OCI-LY7 (cell line): ENCODE data around the gene CDH3. TPM values are rescaled to one million over a fixed set of nuclear protein-coding genes. Genes with fewer than 3 reads are reported as not detected.

Source experiments
- Bru-seq: library from RNA; stranded (reverse); fragments of 400-500 nt; gene quantifications from one replicate; lab custom pipeline; 2021; lab: Mats Ljungman, UMichigan
- BruChase-seq, 2 experiments: library from RNA; stranded (reverse); fragments of 400-500 nt; gene quantifications; one replicate each; lab custom pipeline; 2021; lab: Mats Ljungman, UMichigan
- BruUV-seq: library from RNA; stranded (reverse); fragments of 400-500 nt; replicated peaks from 2 replicates; lab custom pipeline; 2021; lab: Mats Ljungman, UMichigan
- CTCF ChIA-PET: fragments of 300-600 bp; sonication (Branson Sonifier 250); formaldehyde crosslinking; loops from one replicate; lab custom pipeline; 2022; ENCODE audit warnings: antibody characterized with exemption; ENCODE audit not compliant: unreplicated experiment; lab: Charles Lee
- POLR2A ChIA-PET: fragments of 300-600 bp; sonication (Branson Sonifier 250); formaldehyde crosslinking; loops from one replicate; lab custom pipeline; 2022; ENCODE audit warnings: antibody characterized with exemption; lab: Charles Lee
- DNase-seq: peaks from one replicate; pipeline ENCODE4 v3.0.0-alpha.2; 2015; ENCODE audit warnings: low spot score
- H2AFZ ChIP-seq: fragments of 200-600 bp; sonication (generic), shearing (Covaris generic); 2 replicates; pipeline ENCODE4 v1.6.1; 2014; ENCODE audit warnings: mild to moderate bottlenecking, antibody characterized with exemption, low read length, moderate library complexity
- H3K27ac ChIP-seq: fragments of 200-600 bp; sonication (generic); 2 replicates; pipeline ENCODE4 v1.5.1; 2014; ENCODE audit warnings: mixed run types, low read depth, mild to moderate bottlenecking, moderate library complexity, low read length, inconsistent platforms; ENCODE audit not compliant: poor library complexity, severe bottlenecking
- H3K36me3 ChIP-seq: fragments of 200-600 bp; sonication (generic); 2 replicates; pipeline ENCODE4 v1.6.1; 2014; ENCODE audit warnings: mild to moderate bottlenecking, antibody characterized with exemption, low read length, moderate library complexity, mixed read lengths; ENCODE audit not compliant: insufficient read depth
- H3K4me1 ChIP-seq: fragments of 200-600 bp; sonication (generic); 2 replicates; pipeline ENCODE4 v1.5.1; 2014; ENCODE audit warnings: mild to moderate bottlenecking, low read length; ENCODE audit not compliant: insufficient read depth, poor library complexity, severe bottlenecking
- H3K4me2 ChIP-seq: fragments of 200-600 bp; sonication (generic); 2 replicates; pipeline ENCODE4 v1.6.1; 2014; ENCODE audit warnings: mild to moderate bottlenecking, low read length
- H3K4me3 ChIP-seq: fragments of 200-600 bp; sonication (generic); 2 replicates; pipeline ENCODE4 v1.5.1; 2014; ENCODE audit warnings: mild to moderate bottlenecking, low read depth, low read length; ENCODE audit not compliant: poor library complexity, severe bottlenecking
- H3K79me2 ChIP-seq: fragments of 200-600 bp; sonication (generic); 2 replicates; pipeline ENCODE4 v1.6.1; 2016; ENCODE audit warnings: low read depth, mild to moderate bottlenecking, low read length, moderate library complexity, mixed read lengths; ENCODE audit not compliant: insufficient read depth
- H3K9me2 ChIP-seq: fragments of 200-600 bp; sonication (generic); 2 replicates; pipeline ENCODE4 v1.6.1; 2016; ENCODE audit warnings: mild to moderate bottlenecking, low read length, mixed read lengths; ENCODE audit not compliant: insufficient read depth
- H3K9me3 ChIP-seq: fragments of 200-600 bp; sonication (generic); 2 replicates; pipeline ENCODE4 v1.6.1; 2014; ENCODE audit warnings: mild to moderate bottlenecking, mixed run types, low read length, mixed read lengths
- H4K20me1 ChIP-seq: fragments of 200-600 bp; sonication (generic); 2 replicates; pipeline ENCODE4 v1.6.1; 2014; ENCODE audit warnings: mild to moderate bottlenecking, antibody characterized with exemption, low read length, moderate library complexity, mixed read lengths; ENCODE audit not compliant: insufficient read depth
- CTCF ChIP-seq: fragments of 200-600 bp; sonication (generic); conservative IDR thresholded peaks from 2 replicates; pipeline ENCODE4 v1.5.1; 2014; ENCODE audit warnings: mild to moderate bottlenecking, antibody characterized with exemption, low read length, moderate library complexity, mixed read lengths
- EZH2phosphoT487 ChIP-seq: fragments of 200-600 bp; sonication (generic); IDR thresholded peaks from 2 replicates; pipeline ENCODE4 v1.6.1; 2018; ENCODE audit warnings: low read depth, borderline replicate concordance, mild to moderate bottlenecking, mixed run types, antibody characterized with exemption, low read length, moderate library complexity, mixed read lengths
- intact Hi-C: fragments of 100-400 bp; cut with micrococcal nuclease; formaldehyde crosslinking; loops from one replicate; pipeline ENCODE4 v1.10.0; 2022; ENCODE audit not compliant: unreplicated experiment
- long read RNA-seq: library from polyadenylated mRNA; stranded (forward); transcript quantifications from one replicate; pipeline ENCODE4 v2.0.0, GENCODE V29; 2022
- total RNA-seq, 2 experiments: library from RNA; depleted of rRNA in 1 of 2; stranded (reverse); fragments of >200 nt in 1 of 2; shearing (Covaris generic) in 1 of 2; gene quantifications; 2 replicates each; pipeline ENCODE4 v1.2.3, GENCODE V29; 2014 to 2022

Gene CDH3
- 0.06 TPM in 1 of 2 replicates, not detected in the other for total RNA-seq (2014; rRNA removed; shearing (Covaris generic))
- 0.46 TPM in 1 of 2 replicates, not detected in the other for total RNA-seq (2022)
- percentile 5 among the genes with signal in this experiment for Bru-seq, nascent RNA
- BruChase-seq, experiment 1, labeled RNA remaining after a 6-hour chase: percentile 5 among the genes with signal in this experiment
- percentile 8 among the genes with signal in this experiment for BruChase-seq, experiment 2, labeled RNA remaining after a 2-hour chase
- long read RNA-seq, partial matches to known transcripts: 0 of 2 reads
- long read RNA-seq, other reads (novel, unspliced or antisense): 2 of 2 reads

GRCh38 chr16:68644715-68645493, at the start of gene CDH3:
CDH3 (plus strand) TSS chr16:68645310; CDS start chr16:68645380, 70 bp downstream.
- intact Hi-C loops: no loop called here
- Histone ChIP-seq H3K27ac (no peak within 1 kb of the TSS), H4K20me1 (no peaks in the 10 kb centered on the region), H3K9me3 (no peaks in the 10 kb centered on the region), H3K4me1 (no peaks in the 10 kb centered on the region), H2AFZ (no peak within 1 kb of the TSS), H3K4me3 (no peak within 1 kb of the TSS), H3K9me2 (no peaks in the 10 kb centered on the region), H3K4me2 (no peak within 1 kb of the TSS), H3K79me2 (no peaks in the 10 kb centered on the region), H3K36me3 (no peaks in the 10 kb centered on the region)
- BruUV-seq: no TSS peak
- DNase-seq: no peak
- TF ChIP-seq CTCF: no peak
- TF ChIP-seq EZH2phosphoT487: no peak
- CTCF ChIA-PET: no interaction called here
- POLR2A ChIA-PET: interaction anchor here (0.7 kb wide), 1 partner anchor 815 kb away, joined by 3 read pairs; no protein-coding TSS in a partner anchor

- TF ChIP-seq EZH2phosphoT487 (no peak), CTCF (no peak)
- no peaks in the 10 kb centered on the region for H3K36me3 ChIP-seq
- H3K4me3 ChIP-seq: no peak overlapping the region
- no peak overlapping the region for H2AFZ ChIP-seq
- H3K79me2 ChIP-seq: no peaks in the 10 kb centered on the region
- H3K4me1 ChIP-seq: no peaks in the 10 kb centered on the region
- no TSS peak for BruUV-seq
- DNase-seq: no peak
- H4K20me1 ChIP-seq: no peaks in the 10 kb centered on the region
- no peaks in the 10 kb centered on the region for H3K9me2 ChIP-seq
- intact Hi-C loops: loop anchor here (10.0 kb wide), 1 partner anchor 151 kb away; the partner anchor contains the start of gene SMPD3
- no peak overlapping the region for H3K27ac ChIP-seq
- no peak overlapping the region for H3K4me2 ChIP-seq
- POLR2A ChIA-PET: no interaction called here
- CTCF ChIA-PET: no interaction called here
- H3K9me3 ChIP-seq: 0 out of 2 replicates have a peak, but pooled peaks cover 4% of the 10 kb centered on the region
Measured at GRCh38 chr16:68596266-68596665, 48.8 kb upstream of the CDH3 start.
